GF-D8 (cell line): ENCODE data around the gene ADK.
A peak's percentile ranks its signal among the peaks of the same experiment; 100 is the strongest.
"Not testable (repeated sequence)": the region's sequence is repeated elsewhere in the genome, so short reads cannot be mapped to it uniquely, and the experiment has no call there.

Source experiments
- DNase-seq: peaks from one replicate; lab custom pipeline; 2025; lab: John Stamatoyannopoulos, UW

Gene ADK

DNA sequence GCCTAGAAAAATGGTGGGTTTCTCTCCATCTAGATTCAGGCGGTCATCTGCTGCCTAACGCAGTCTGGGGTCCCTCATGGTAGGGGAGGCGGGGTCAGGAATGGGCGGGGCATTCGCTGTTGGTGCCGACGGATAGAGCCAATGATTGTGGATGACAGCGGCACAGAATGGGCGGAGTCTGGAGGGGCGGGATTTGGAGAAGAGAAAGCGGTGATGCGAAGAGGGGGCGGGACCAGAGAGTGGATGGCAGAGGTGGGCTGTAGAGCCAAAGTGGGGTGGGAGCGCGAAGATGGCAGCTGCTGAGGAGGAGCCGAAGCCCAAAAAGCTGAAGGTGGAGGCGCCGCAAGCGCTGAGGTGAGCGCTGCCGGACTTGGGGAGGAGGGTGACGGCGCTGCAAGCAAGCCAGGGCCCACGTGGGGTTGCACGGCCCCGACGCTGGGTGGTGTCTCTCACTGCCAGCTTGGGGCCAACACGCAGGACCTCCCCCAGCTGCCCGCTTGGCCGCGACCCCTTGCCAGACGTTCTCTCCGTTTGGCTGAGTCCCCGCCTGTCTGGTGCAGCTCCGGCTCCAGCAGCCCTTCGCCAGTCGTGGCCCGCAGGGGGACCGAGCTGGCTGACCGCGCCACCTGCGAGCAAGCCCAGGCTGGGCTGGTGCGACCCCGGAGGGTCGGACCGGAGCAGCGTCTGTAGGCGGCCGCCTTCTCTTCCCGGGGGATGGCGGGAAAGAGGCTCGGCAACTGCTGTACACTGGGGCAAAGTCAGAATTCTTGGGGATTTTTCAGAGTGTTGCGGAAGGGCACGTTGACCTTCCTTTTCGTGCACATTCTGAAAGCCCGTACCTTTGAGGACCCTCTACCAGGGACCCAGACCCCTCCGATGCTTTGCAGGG is at the start of gene ADK:
Gene ADK, plus strand, starts transcription at position 232 of the 889 bp plus-strand sequence. Its CDS starts 58 bp downstream, at position 290.
- peak; percentile 95 for DNase-seq

GRCh38 chr10:74103560-74104258 is 47.3 kb upstream of the ADK start:
- DNase-seq = no peak

DNA sequence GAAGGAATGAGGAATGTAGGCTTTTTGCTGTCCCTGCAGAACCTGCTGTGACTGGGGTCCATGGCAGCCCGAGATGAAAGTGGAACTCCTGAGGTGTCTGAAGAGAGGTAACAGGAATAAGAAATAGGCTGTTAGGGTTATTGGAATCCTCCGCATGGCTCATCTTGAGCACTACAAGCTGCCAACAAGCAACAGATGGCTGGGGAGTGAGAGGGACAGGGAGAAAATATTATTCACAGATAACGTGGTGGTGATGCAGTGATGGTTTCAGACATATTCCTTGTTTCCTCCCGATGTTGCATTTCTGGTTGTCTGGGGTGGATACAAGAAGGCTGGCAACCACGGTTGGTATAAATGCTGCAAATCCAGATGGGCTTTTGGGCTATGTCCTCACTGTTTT is 46.5 kb upstream of the ADK start:
- no peak for DNase-seq

DNA sequence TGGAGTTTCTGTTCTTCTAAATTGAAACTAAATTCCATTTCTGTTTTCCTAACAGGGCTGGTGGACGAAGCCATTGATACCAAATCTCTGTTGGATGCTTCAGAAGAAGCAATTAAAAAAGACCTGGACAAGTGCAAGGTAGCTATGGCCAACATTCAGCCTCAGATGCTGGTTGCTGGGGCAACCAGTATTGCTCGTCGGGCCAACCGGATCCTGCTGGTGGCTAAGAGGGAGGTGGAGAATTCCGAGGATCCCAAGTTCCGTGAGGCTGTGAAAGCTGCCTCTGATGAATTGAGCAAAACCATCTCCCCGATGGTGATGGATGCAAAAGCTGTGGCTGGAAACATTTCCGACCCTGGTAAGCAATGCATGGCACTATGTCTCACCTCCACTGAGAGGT is 46.0 kb upstream of the ADK start:
- DNase-seq = no peak

DNA sequence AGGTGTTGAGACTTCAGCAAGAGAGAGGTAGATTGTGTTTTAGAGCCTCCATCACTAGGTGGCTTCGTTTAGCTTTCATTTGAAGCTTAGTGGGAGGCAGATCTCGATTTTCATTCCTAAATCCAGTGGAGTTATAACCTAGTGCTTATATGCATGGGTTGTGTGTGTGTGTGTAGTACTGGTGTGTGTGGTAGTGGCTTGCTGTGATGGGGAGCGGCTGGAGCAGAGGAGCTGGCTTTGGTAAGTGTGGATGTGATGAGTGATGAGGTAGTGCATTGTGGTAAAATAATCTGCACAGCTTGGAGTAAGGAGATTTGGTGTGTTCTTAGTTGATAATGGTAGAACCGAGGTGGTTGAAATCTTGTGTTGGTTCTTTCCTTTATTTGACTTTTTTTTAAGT is 43.6 kb upstream of the ADK start:
- DNase-seq = no peak

DNA sequence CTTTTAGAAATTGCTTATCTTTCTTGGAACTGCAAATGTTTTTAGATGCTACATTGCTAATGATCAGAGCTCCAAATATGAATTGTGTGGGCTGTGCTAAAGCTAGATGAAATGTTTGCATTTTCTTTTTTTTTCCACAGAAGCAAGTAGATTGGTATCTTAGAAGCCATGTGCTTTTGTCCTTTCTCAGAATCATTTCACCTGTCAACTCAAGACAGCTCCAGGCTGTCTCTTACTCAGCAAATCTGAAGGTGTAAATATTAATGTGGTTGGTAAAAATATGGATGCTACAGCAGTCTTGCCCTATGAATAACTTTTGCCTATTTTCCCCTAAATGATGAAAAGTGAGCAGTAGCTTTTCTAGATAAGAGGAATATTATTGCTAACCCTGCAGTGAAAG is 41.6 kb upstream of the ADK start:
- DNase-seq = no peak

DNA sequence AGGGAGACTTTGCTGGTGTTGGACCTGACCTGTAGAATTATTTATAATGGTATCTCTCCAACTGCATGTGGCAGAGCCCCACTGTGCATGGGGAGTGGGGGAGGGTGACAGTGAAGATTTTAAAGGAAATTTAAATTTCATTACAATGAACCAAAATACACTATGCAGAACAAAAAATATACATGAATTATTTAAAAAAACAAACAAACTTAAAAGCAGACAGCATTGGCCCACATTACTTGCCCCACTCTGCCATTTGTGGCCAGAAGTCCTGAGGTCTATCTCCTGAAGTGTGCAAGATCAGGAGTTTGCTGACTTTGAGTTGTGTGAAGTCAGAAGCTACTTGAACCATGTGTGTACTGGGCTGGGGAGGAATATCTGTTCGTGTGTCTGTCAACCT is 40.9 kb upstream of the ADK start:
- no peak for DNase-seq

- no peak for DNase-seq
These were observed 39.2 kb upstream of the ADK start for GRCh38 chr10:74111799-74112198.

DNA sequence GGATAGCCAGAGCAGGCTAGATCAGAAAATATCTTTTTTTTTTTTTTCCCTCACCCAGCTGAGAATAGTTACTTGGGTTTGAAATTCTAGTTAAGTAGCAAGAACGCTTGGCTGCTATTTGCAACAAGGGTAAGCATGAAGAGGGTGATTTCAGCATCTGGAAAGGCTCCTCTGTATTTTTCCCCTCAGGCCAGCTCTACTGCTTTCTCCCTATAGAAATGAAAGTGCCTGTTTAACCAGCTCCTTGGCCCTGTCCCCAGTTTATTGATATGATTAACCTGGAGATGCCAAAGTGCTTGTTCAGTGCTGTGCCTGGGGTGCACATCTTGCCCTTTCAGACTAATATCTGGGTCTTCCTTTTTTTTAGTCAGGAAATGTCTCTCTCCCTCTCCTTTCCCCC is 37.5 kb upstream of the ADK start:
- DNase-seq = no peak

DNA sequence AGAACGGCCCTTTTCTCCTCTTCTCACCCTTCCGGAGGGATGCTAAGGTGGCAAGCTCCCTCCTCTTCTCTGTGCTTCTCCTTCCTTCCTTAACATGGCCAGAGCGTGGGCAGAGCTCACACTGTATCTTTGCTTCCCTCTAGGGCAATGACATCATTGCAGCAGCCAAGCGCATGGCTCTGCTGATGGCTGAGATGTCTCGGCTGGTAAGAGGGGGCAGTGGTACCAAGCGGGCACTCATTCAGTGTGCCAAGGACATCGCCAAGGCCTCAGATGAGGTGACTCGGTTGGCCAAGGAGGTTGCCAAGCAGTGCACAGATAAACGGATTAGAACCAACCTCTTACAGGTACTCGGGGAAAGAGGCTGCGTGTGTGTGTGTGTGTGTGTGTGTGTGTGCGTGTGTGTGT is 37.0 kb upstream of the ADK start:
- DNase-seq = no peak

GRCh38 chr10:74117738-74118137 is 33.3 kb upstream of the ADK start:
- DNase-seq = no peak

- DNase-seq = no peak
These were observed 32.2 kb upstream of the ADK start for GRCh38 chr10:74118804-74119203.

DNA sequence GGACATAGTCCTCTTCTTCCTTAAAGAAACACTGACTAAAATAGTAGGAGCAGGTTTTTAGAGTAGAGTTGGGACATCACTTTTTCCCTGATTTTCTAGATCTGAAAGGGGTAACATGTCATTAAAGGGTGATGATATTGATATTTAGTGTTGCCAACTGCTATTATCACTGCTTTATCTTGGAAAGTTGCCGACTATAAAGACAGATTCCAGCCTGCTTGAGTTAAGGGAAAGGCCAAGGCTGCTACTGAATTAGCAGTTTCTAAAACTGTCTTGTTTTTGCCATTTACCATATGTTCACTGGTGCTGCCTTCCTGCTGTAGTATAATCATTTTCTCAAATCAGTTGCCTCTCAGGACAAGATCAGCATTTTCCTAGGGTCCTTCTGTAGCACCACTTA is 30.1 kb upstream of the ADK start:
- DNase-seq = no peak

DNA sequence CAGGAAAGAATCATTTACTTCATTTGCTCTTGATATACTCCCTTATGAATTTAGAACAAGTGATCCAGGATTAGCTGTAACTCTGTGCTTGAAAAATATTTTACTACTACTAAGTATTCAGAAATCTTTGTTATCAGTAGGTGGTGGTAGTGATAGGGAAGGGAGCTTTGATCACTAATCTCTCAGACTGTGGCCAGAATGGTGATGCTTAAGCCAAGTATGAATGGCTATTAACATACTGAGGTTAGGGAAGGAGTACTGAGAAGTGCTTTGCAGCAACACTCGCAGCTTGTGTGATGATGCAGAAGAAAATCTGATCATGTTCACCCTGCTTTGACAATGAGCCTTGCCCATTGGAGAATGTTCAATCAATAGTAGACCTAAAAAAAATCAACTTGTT is 29.7 kb upstream of the ADK start:
- no peak for DNase-seq

- no peak for DNase-seq
These were observed 29.0 kb upstream of the ADK start for GRCh38 chr10:74122060-74122459.

DNA sequence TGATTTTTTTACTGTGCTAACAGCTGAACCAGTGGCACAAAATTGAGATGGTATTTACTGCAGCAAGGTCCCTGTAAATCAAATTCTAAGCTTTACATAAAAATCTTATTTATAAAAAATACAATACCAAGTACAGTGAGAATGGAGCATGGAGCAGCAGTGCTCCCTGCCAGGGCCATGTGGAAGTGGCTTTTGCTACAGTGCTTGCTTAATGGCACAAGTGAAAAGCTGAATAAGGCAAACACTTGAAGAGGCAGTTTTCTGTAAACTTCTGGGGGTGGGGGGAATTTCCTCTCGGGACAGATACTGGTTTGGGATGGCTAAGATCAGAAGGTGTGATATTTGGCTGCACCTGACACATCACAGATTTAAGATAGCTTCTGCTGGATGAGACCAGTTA is 27.9 kb upstream of the ADK start:
- DNase-seq = no peak

DNA sequence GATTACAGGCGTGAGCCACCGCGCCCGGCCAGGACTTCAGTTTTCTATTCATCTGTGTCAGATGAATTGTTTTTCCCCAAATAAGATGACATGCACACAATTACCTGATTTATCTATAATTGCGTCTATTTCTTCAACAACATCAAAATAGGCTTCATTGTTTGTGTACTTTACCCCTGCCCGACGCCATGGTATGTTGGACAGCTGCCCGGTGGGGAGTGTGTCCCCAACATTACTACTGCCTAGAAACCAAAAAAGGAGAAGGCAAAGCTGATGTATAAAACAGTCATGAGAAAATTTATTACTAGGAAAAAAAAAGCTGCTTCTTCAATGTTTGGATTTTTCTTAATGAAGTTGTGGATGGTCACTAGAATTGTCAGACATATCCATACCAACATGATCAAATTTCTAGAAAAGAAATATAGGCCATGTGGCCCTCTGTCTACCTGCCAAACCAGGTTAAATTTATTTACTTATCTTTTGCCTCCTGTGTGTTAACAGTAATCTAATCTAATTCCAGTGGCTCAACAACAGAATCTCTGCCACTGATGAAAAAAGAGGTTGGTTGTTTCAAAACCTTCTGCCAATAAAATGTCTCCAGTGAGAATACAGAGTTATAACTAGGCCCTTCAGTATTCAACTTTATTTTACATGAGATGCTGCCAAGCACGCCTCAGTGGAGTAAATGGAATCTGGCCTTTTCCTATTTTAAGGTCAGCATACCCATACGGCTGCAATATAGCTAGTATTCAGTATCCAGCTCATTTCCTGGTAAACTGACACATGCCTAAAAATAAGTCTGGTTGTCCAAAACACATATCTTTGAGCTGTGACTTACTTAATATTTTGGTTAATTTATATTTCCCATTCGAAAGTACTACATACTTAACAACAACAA is 16.8 kb upstream of the ADK start:
- DNase-seq = no peak

GRCh38 chr10:74135452-74135851 is 15.6 kb upstream of the ADK start:
- no peak for DNase-seq

GRCh38 chr10:74137992-74138391 is 13.0 kb upstream of the ADK start:
- no peak for DNase-seq

DNA sequence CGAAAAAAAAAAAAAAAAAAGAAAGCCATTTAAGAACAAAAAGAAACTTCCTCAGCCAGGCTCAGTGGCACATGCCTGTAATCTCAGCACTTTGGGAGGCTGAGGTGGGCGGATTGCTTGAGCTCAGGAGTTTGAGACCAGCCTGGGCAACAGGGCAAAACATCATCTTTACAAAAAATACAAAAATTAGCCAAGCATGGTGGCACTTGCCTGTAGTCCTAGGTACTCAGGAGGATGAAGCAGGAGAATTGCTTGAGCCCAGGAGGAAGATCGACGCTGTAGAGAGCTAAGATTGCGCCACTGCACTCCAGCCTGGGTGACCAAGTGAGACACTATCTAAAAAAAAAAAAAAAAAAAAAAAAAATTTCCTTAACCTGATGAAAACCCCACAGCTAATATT is 12.4 kb upstream of the ADK start:
- not testable (repeated sequence) for DNase-seq

DNA sequence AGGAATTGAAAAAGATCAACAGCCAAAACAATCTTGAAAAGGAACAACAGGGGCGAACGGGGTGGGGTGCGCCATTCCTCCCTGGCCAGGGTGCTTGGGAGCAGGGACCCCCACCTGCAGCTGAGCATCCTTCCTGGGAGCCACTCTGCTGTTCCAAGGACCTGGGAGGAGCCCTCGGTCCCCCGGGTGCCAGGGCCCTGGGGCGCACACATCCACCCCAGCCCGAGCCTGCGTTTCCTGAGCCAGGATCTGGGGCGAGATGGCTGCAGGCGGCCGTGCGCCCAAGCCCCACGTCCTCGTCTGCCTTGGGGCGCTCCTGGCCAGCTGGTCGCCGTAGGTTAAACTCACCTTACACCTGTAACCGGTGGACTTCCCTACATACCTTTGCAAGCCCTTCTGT is 11.0 kb upstream of the ADK start:
- no peak for DNase-seq

GRCh38 chr10:74140553-74140952 is 10.5 kb upstream of the ADK start:
- no peak for DNase-seq
